ENCODE data around the gene ENPEP.
"Not testable (repeated sequence)": the region's sequence is repeated elsewhere in the genome, so short reads cannot be mapped to it uniquely, and the experiment has no call there.

The ENPEP gene

DNA sequence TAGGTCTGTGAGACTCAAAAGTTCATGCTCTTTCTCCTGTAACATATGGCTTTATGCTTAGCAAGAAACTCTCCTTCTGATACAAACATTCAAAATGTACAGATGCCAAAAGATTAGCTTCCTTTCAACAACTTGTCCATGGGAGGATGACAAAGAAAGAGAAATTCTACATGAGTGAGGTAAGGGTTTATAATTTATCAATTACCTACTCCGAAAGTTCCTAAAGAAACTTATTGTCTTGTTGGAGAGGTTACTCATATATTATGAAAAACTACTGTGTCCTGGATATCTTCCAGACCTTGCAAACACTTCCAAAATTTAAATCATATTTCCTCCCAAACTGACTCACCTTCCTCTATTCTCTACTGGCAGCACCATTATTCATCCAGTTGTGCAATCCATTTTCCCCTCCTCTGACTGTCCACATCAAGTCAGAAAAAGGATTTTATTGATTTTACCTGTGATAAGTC is 65.1 kb downstream of the ENPEP start:
- TF ChIP-seq, protein P1, sequence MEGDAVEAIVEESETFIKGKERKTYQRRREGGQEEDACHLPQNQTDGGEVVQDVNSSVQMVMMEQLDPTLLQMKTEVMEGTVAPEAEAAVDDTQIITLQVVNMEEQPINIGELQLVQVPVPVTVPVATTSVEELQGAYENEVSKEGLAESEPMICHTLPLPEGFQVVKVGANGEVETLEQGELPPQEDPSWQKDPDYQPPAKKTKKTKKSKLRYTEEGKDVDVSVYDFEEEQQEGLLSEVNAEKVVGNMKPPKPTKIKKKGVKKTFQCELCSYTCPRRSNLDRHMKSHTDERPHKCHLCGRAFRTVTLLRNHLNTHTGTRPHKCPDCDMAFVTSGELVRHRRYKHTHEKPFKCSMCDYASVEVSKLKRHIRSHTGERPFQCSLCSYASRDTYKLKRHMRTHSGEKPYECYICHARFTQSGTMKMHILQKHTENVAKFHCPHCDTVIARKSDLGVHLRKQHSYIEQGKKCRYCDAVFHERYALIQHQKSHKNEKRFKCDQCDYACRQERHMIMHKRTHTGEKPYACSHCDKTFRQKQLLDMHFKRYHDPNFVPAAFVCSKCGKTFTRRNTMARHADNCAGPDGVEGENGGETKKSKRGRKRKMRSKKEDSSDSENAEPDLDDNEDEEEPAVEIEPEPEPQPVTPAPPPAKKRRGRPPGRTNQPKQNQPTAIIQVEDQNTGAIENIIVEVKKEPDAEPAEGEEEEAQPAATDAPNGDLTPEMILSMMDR (IDR thresholded peaks at IDR 0.05; ENCODE audit: low read depth, low read length), result no peak
- H3K4me3 ChIP-seq (ENCODE audit: low read depth, low read length), result no peak overlapping the region

DNA sequence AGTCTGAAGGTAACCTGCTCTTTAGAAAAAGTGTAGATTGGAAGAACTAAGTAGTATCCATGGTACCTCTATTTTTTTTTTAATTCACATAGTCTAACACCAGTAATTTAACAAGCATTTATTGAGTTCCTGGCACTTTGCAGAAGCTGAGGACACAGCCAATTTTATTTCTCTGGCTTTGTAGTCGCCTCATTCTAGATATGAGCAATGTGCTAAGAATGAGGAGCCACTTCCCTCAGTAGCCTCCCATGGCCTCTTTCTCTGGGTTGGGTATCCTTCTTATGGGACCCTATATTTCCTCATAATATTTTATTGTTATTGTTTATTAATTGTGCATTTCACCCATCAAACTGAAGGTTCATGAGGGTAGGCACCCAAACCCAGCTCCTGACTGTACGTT is 67.6 kb downstream of the ENPEP start:
- TF ChIP-seq, protein P1 (IDR thresholded peaks at IDR 0.05; ENCODE audit: low read depth, low read length), result no peak
- H3K4me3 ChIP-seq (ENCODE audit: low read depth, low read length), result no peak overlapping the region

DNA sequence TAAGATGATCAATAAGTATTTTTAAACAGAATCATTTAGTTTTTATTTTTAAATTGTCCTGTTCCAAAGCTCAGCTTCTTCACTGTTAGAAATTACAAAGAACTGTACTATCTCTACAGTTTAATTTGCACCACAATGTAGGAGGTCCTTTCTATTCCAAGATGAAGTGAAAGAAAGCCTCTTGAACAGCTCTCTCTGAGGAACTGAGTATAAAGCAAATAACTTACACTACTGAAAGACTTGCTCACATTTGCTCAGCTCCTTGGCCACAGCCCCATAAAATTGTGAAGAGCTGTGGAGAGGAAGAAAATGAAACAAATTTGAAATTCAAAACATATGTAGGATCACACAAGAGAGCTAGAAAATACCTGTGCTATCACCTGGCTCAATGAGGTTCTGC is 68.6 kb downstream of the ENPEP start:
- TF ChIP-seq, protein P1 (IDR thresholded peaks at IDR 0.05; ENCODE audit: low read depth, low read length), result no peak

DNA sequence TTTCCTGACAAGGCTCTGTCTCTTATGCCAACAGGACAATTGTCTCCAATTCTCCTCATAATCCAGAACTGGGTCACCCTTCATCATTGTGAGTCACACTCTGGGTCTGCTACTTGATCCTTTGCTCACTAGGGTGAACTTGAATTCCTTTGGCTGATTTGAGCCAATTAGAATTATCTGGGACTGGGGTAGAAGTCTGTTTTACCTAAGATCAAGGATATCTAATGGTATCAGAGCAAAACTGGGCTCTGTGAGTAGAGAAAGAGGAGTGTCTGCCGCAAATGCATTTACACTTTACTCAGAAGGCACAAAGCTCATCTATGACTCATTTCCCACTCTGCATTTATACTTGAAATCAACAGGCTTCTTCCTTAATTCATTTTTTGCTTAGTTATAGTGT is 74.3 kb downstream of the ENPEP start:
- H3K4me3 ChIP-seq (ENCODE audit: low read depth, low read length), result no peak overlapping the region
- TF ChIP-seq, protein P1 (IDR thresholded peaks at IDR 0.05; ENCODE audit: low read depth, low read length), result no peak

More for the DNA sequence above, 68.6 kb downstream of the ENPEP start:
- no peak overlapping the region for H3K4me3 ChIP-seq (ENCODE audit: low read depth, low read length)

DNA sequence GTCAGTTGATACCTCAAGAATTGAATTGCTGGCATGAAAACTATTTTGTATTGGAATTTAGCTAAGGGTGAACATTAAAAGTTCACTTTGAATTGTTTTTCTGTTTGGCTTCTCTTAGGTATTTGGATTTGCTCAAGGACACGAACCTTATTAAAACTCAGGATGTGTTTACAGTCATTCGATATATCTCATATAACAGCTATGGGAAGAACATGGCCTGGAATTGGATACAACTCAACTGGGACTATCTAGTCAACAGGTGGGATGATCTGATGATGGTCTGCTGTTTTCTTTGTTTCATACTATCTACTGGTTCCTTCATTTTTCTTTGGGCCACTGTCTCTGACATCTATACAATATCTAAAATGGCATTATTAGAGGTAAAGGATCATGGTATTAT is 77.2 kb downstream of the ENPEP start:
- TF ChIP-seq, protein P1 (IDR thresholded peaks at IDR 0.05; ENCODE audit: low read depth, low read length), result no peak

DNA sequence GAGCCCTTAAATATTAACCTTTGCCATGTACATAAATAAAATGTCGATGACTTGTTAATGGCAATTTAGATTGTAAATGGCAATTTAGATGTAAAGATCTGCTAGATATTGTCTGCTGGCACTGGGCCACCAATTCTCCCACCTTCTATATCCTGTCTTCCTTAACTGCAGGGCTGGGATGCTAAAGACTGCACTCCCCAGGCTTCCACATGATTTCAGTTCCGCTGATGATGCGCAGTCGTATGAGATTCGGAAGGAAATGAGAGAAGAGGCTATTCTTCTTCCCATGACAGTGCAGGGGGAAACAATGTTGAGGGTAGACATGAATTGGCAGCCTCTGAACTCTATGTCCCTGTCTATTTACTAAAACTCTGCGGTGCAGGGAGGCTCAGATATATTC is 91.3 kb downstream of the ENPEP start:
- TF ChIP-seq, protein P1 (IDR thresholded peaks at IDR 0.05; ENCODE audit: low read depth, low read length), result no peak
- H3K4me3 ChIP-seq (ENCODE audit: low read depth, low read length), result no peak overlapping the region

More for the DNA sequence above, 77.2 kb downstream of the ENPEP start:
- H3K4me3 ChIP-seq (ENCODE audit: low read depth, low read length), result no peak overlapping the region

DNA sequence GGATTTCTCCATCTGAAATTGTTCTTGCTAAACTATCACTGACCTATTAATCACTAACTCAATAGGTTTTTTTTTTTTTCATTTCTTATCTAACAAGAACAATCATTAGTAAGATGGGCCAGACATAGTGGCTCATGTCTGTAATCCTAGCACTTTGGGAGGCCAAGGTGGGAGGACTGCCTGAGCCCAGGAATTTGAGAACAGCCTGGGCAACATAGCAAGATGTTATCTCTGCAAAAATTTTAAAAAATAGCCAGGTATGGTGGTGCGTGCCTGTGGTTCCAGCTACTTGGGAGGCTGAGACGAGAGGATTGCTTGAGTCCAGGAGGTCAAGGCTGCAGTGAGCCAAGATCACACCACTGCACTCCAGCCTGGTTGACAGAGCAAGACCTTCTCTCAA is 100.7 kb downstream of the ENPEP start:
- H3K4me3 ChIP-seq (ENCODE audit: low read depth, low read length), result not testable (repeated sequence)

DNA sequence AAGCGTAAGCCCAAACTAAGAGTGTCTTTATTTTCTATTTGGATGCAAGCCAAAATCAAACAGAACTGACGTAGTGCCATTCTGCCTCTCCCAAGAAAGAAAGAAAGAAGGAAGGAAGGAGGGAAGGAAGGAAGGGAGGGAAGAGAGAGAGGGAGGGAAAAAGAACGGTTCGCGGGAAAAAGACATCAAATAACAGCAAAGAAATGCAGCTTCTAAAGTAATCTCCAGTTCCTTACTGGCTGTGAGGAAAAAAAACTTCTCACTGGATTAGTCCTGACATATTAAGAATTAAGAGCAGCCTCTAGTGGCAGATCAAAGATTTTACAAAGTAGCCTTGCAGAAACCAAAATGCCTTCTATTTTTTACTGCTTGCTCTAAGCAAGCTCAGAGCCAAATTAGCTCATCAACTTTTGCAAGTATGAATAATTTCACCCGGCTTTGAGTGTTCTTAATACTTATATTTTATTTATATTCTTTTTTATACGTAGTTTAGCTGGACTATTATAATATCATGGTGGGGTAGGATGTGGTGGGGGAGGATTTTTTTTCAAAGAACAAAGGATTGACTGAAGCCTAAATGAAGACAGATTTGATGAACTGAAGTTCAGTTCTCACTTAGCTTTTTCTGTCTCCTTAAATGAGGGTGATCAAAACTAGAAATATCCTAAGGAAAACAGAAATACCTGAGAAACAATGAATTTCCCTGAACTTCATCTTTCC is 110.3 kb downstream of the ENPEP start:
- no peak overlapping the region for H3K4me3 ChIP-seq (ENCODE audit: low read depth, low read length)
- TF ChIP-seq, protein P1 (IDR thresholded peaks at IDR 0.05; ENCODE audit: low read depth, low read length), result peak; percentile 41
